ENCODE results near the gene SPARCL1.
"Not testable (repeated sequence)": the region's sequence is repeated elsewhere in the genome, so short reads cannot be mapped to it uniquely, and the experiment has no call there.

The SPARCL1 gene

DNA sequence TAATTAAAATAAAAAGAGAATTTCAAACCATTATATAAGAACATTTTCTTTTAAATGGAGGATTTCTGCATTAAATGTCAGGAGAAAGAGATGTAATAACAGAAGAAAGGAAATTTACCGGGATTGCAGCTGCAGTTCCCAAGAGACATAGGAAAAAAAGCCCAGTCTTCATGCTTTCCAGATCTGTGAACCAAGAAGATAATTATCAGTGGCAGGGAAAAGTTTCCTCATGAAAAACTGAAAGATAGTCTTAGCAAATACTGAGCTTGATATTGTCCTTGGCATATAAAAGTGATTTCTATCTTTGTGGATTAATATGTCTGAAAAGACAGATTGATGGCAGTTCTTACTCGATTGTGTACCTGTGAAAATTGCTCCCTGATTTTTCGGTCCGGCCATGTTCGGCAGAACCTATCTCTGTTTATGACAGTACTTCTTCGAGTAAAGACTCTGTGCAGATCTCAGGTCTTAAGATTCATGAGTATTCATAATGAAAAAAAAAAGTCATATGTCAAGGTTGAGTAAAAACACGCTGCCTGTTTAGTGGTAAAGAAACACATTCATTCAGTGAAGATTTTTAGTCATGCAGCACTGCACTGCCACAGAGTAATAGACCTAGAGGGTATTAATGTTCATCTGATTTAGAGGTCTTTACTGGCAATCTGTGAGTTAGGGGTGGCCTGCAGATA lies 29.6 kb downstream of the SPARCL1 start:
- no peak for DNase-seq (ENCODE audit: low read depth)

DNA sequence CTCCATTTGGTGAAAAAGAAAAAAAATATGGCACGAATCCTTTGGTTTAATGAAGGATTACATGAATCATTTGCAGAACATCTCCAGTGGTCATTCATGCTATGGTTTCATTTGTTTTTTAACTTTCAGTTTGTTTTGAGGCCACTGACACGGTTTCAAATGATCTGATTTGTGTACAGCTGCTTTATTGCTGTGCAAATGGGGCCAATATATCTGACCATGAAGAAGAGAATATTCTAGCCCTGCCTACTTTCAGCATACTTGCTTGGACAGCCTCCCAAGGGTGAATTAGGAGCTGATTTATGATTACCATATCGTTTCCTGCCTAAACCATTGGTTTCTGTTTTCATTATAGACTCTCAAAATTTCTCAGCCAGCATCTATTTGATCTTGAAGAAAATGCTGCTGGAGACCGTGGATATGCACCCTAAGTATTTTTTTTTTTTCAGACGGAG lies 30.7 kb downstream of the SPARCL1 start:
- DNase-seq (ENCODE audit: low read depth): peak; percentile 6

DNA sequence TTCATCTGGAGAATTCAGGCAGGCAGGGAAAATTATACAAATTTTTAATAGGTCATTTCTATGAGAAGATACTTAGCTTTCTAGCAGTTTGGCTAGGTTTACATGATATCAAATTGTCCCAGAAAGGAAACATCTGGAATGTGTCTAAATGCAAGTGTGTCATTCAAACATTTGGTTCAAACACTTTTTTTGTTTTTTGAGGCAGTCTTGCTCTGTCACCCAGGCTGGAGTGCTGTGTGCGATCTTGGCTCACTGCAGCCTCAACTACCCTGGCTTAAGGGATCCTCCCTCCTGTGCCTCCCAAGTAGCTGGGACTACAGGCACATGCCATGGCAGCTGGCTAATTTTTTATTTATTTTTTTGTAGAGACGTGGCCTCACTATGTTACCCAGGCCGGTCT lies 31.6 kb downstream of the SPARCL1 start:
- DNase-seq (ENCODE audit: low read depth): no peak

DNA sequence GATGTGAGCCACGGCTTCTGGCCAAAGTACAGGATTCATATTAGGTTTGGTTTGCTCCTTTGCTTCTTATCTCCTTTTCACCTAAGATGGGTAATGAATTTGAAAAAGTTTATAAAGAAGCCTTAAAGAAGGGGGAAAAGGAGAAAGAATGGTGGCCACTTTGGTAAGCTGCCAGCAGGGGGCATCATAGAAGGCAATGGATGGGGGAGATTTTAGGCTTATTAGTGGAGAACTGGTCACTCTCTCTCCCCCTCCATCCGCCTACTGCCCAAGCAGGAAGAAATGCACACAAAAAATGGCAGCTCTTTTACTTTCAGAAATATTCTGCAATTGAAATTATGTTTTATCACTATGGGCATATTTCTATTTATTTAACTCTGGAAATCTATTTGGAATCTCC lies 32.0 kb downstream of the SPARCL1 start:
- DNase-seq (ENCODE audit: low read depth): peak; percentile 15

DNA sequence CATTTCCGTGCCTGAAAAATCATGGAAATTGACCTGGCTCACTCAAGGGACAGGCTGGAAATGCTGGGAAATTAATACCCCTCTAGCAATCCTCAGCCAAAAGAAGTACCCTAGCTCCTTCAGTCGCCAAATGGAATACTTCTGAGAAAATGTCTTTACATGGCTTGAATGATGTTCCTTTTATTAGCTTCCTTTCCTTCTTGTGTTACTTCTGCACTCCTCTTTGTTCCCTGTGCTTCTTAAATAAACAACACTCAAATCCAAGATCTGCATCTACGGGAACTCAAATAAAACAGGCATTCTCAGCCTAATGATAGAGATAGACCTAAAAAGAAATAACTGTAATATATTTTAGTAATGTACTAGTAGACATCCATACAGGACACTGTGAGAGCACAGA lies 36.1 kb downstream of the SPARCL1 start:
- DNase-seq (ENCODE audit: low read depth): no peak

DNA sequence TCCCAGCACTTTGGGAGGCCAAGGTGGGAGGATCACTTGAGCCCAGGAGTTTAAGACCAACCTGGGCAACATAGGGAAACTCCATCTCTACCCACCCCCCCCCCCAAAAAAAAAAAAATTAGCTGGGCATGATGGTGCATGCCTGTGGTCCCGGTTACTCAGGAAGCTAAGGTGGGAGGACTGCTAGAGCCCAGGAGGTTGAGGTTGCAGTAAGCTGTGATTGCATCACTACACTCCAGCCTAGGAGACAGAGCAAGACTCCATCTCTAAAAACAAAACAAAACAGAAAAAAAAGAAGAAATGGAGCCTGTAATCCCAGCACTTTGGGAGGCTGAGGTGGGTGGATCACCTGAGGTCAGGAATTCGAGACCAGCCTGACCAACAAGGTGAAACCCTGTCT lies 37.3 kb downstream of the SPARCL1 start:
- DNase-seq (ENCODE audit: low read depth): not testable (repeated sequence)

DNA sequence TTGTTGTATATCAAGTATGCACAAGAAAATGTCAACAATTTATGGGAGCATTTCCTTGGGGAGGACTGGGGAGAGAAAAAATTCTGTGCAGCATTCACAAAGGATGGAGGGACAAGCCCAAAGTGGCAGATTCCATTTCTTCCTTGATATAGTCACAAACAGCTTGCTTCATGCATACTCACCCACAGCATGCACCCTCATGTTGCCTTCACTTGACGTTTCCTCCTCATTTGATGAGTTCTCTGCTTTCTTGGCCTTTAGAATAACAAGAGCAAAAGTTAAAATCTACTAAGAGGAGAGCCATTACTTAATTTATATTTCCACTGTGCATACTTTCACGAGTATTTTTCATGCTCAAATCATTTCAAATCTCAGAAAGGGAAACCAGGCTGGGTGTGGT lies 37.7 kb downstream of the SPARCL1 start:
- DNase-seq (ENCODE audit: low read depth): no peak

DNA sequence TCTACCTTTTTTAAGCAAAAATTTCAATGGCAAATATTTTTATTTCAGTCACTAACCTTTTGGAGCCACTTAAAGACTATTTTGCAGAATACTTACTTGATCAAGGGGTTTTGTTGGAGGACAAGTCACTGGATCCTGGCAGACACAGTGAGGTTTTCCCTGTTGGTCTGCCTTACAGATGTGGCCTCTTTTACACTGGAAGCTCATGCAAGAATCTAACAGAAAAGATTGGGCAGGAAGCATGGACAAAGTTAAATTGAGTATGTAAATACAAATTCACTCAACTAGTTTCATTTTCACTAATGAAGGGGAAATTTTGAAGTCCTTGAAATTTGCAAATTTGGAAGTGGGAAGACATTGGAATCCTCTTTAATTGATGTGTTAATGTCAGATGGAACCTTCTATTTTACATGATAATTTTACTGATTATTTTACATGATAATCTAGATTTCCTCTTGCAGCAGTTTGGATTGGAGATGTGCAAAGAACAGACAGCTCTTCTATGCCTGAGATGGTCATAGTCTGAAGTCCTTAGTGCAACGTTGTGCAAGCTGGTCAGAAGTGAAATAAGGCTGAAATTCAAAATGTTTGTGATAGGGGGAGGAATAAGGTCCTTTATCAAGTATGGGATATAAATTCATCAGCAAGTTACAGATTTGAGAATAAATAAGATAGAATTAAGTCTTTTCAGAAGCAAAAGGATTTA lies 38.4 kb downstream of the SPARCL1 start:
- no peak for DNase-seq (ENCODE audit: low read depth)

DNA sequence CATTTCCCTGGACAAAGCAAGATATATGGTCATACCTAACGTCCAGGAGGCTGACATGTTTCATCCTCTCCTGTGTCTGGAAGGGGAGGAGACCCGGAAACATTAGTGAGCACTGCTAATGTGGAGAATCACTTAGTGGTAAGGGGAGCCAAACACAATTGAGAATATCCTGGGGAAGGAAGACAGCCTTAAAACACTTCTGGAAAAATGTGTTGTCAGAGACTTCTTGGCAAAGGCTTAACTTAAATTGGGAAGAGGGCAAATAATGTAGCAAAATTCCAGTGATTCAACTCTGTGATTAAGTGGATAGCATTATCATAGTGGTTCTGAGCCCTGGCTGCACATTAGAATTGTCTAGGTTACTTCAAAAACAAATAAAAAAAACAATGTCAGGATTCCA lies 39.5 kb downstream of the SPARCL1 start:
- DNase-seq (ENCODE audit: low read depth): no peak

DNA sequence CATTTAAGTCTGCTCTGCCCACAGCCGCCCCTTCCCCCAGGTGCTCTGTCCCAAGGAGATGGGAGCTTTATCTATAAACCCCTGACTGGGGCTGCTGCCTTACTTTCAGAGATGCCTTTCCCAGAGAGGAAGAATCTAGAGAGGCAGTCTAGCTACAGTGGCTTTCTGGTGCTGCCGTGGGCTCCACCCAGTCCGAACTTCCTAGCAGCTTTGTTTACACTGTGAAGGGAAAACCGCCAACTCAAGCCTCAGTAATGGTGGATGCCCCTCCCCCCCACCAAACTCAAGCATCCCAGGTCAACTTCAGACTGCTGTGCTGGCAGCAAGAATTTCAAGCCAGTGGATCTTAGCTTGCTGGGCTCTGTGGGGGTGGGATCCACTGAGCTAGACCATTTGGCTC lies 40.5 kb downstream of the SPARCL1 start:
- not testable (repeated sequence) for DNase-seq (ENCODE audit: low read depth)

DNA sequence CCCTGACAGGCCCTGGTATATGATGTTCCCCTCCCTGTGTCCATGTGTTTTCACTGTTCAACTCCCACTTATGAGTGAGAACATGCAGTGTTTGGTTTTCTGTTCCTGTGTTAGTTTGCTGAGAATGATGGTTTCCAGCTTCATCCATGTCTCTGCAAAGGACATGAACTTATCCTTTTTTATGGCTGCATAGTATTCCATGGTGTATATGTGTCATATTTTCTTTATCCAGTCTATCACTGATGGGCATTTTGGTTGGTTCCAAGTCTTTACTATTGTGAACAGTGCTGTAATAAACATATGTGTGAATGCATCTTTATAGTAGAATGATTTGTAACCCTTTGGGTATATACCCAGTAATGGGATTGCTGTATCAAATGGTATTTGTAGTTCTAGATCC lies 45.9 kb downstream of the SPARCL1 start:
- DNase-seq (ENCODE audit: low read depth): not testable (repeated sequence)

DNA sequence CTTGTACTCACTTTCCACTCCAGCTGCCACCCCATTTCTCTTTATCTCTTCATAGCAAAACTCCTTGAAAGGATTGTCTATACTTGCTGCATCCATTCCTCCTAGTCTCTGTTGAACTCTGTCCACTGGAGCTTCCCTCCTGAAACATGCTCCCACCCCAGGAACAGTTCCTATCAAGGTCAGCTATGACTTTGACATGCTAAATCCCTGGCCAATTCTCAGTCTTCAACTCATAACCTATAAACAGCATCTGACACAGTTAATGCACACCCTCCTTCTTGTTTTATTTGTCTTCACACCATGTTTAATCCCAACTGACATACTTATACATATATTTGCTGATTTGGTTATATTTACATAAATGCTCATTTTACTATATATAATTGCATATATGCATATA lies 47.8 kb downstream of the SPARCL1 start:
- DNase-seq (ENCODE audit: low read depth): no peak

DNA sequence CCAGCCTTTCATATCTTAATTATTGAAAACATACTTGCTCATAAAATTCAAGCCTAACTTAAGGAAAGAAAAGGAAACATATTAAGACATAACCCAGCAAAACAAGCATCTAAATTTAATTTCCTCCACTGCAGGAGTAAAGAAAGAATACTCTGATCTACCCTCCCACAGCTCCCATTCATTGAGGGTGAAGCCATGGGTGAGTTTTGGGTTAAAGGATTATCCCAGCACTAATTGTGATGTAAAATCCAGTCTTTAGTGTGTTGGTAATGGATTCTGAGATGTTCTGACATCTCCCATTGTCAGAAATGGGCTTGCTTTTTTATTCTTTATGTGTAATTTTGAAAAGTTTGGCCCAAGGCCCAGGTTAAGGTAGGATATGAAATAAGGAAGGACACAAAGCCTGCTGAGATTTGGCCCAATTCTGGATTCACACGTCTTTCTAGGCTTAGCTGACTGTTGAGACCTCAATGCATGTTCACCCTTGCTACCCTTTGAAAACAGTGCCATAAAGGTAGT lies 50.4 kb downstream of the SPARCL1 start:
- DNase-seq (ENCODE audit: low read depth): no peak

DNA sequence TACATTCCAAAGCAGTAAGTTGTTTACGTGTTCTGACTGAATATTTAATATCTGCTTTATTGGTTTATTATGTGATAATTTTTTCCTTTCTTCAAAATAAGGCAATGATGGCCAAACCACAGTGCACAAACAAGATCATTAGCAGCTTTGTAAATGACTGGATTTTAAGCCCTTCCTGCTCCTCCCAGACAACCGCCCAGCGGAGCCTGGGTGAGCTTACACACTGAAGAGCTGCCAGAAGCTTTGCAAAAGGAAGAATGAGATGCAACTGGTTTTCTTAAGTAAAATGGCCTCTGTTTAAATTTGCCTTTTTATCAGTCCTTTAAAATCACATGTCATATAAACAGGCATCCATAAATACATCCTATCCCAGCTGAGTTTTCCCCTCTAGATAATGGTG lies 52.2 kb downstream of the SPARCL1 start:
- no peak for DNase-seq (ENCODE audit: low read depth)

DNA sequence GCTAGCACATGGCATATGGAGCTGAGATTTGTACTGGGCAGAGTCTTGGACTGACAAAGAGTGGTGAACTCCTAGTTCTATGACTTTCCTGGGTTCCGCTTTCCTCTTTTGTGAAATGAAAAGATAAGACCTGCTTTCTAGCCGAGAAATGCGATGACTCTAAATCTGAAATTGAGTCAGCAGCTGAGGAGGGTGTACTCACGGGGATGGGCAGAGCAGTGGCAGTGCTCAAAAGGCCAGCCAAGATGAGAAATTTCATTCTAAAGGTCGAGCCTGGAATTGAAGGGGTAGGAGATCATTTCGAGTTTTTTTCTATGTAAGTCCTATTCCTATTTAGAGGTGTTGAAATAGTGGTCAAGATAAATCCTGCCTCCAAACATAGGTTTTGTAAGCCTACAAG lies 59.8 kb downstream of the SPARCL1 start:
- no peak for DNase-seq (ENCODE audit: low read depth)

DNA sequence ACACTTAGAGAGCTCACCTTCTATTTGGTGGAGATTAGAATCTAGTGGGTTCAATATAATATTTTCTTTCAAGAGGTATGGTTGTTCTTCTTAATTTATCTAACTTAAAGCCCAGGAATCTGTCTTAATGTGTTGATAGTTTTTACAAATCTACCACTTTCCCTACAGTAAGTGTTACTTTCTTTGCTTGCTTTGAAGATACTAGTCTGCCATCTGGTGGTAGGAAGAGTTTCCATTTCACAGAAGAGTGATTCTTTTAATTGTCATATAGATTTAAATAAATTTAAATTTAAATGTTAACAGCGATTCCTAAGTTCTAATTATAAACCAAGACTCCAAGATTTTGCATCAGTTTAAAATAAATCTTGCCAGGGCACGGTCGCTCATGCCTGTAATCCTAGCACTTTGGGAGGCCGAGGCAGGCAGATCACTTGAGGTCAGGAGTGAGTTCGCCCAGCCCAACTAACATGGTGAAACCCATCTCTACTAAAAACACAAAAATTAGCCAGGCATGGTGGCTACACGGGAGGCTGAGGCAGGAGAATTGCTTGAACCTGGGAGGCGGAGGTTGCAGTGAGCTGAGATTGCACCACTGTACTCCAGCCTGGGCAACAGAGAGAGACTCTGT lies 63.3 kb downstream of the SPARCL1 start:
- peak; percentile 51 for DNase-seq (ENCODE audit: low read depth)

DNA sequence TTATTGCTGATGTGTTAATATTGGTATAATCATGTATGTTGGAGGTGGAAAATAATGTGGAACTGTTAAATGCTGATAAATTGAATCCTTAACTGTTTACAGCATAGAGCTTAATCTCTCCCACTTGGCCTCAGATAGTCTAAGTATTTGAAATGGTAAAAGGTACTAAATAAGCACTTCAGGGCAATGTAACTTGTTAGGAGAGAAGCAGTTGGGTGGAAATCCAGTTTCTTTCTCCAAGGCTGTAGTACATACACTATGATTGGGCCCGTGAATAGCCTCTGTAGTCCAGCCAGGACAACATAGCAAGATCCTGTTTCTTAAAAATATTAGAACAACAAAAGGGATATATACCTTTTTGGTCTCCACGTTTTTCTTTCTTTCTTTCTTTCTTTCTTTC lies 67.1 kb downstream of the SPARCL1 start:
- no peak for DNase-seq (ENCODE audit: low read depth)

DNA sequence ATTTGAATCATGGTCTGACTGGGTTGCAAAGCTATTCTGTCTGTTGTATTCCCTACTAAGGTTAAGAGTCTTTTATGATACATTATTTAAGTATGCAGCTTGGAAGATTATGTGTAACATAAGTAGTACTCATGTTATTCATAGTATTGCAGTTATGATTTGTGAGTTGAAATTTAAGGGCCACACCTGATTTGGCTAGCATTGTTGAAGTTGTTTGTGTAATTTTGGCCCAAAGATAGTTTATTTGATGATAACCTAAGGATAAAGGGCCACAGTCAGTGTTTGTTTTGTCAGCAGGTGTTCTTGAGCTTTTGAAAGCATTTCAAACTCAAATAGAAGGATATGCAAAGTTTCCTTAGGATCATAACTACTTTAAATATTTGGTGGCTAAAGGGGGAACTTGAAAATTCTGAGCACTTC lies 67.9 kb downstream of the SPARCL1 start:
- peak; percentile 36 for DNase-seq (ENCODE audit: low read depth)

DNA sequence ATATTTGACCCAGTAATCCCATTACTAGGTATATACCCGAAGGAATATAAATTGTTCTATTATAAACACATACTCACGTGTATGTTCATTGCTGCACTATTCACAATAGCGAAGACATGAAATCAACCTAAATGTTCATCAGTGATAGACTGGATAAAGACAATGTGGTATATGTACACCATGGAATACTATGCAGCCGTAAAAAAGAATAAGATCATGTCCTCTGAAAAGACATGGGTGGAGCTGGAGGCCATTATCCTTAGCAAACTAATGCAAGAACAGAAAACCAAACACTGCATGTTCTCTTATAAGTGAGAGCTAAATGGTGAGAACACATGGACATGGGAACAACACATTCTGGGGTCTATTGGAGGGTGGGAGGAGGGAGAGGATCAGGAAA lies 70.3 kb downstream of the SPARCL1 start:
- no peak for DNase-seq (ENCODE audit: low read depth)

DNA sequence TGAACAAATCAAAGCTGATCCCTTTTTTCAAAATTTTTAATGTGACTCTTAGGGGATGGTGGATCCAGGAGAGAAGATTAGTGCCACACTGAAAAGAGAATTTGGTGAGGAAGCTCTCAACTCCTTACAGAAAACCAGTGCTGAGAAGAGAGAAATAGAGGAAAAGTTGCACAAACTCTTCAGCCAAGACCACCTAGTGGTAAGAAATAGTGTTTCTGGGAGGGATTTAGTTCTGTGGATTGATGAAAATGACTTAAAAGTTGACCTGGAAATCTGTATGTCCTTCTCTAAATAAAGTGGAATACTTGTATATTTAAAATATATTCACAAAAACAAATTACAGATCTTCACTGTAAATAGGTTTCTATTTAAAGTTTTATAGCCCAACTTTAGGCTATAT lies 77.6 kb downstream of the SPARCL1 start:
- peak; percentile 10 for DNase-seq (ENCODE audit: low read depth)

DNA sequence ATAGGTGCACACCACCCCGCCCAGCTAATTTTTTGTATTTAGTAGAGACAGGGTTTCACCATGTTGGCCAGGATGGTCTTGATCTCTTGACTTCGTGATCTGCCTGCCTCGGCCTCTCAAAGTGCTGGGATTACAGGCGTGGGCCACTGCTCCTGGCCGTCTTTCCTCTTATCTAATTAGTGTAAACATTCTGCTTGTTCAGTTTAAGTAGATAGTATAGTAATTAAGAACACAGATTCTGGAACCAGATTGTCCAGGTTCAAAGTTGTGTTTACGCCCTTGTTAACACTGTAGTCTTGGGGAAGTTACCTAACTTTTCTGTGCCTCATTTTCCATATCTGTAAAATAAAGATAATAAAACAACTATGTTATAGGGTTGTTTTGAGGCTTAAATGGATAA lies 82.8 kb downstream of the SPARCL1 start:
- not testable (repeated sequence) for DNase-seq (ENCODE audit: low read depth)

DNA sequence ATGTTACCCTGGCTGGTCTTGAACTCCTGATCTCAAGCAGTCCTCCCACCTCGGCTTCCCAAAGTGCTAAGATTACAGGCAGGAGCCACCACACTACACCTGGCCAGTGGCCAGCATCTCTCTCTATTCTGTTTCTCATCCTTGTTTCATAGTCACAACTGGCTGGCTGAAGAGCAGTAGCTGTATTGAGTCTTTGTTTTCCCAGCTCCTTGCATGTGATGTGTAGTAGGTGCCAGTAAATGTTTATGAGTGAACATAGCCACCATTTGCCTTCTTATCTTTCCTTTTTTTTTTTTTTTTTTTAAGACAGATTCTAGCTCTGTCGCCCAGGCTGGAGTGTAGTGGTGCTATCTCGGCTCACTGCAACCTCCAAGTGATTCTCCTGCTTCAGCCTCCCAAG lies 83.2 kb downstream of the SPARCL1 start:
- DNase-seq (ENCODE audit: low read depth): no peak

DNA sequence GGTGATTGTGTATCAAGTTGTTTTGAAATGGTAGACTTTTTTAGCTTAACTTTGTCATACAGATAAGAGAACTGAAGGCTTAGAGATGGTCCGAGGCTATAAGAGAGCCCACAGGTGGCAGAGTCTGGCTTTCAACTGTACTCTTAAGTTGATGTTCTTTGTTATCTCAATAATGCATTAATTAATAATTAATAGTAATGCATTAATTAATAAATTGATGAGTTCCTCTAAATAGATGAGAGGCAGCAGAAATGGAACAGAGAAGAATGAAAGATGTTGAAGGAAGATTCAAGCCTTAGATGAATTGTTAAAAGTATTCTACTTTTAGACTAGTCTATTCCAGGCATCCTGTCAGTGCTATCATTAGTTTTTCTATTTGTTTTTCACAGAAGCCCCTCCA lies 84.4 kb downstream of the SPARCL1 start:
- DNase-seq (ENCODE audit: low read depth): no peak

All from ELR (cell line).